ENCODE measurements around the gene SSBP4. TPM values are rescaled to one million over a fixed set of nuclear protein-coding genes. Genes with fewer than 3 reads are reported as not detected.

SSBP4 gene
- total and polyA plus RNA-seq, 9 of the 15 experiments (the other 6 are each of a cell fraction or from before 2014, with no cell fraction given): 1.1 to 189 (median 39.0) TPM

GRCh38 chr19:18386543-18387271, 32.5 kb upstream of the SSBP4 start (continued):
- TF ChIP-seq ZFP91 (CRISPR knock-in tag; IDR thresholded peaks at IDR 0.05): no peak
- no peak for TF ChIP-seq ZNF354B (CRISPR knock-in tag; IDR thresholded peaks at IDR 0.05)
- TF ChIP-seq PBX2 (CRISPR knock-in tag; IDR thresholded peaks at IDR 0.05; ENCODE audit: low read depth): no peak
- no peak for TF ChIP-seq PBX2 (tag; conservative IDR thresholded peaks at IDR 0.05; ENCODE audit: low read depth)
- no peak for TF ChIP-seq ZNF133 (CRISPR knock-in tag; IDR thresholded peaks at IDR 0.05)
- no peak for TF ChIP-seq EGR1 (conservative IDR thresholded peaks at IDR 0.05)
- no peak for TF ChIP-seq CTBP1 (IDR thresholded peaks at IDR 0.05; ENCODE audit: borderline replicate concordance)
- 0 out of 4 replicates have a peak, but pooled peaks of 1 of the 2 experiments have one; percentile 9 for TF ChIP-seq SRF (CRISPR knock-in tag; IDR thresholded peaks at IDR 0.05)
- peak; percentile 68; the same call in 1 of the 2 replicates for TF ChIP-seq E2F4 (CRISPR knock-in tag; IDR thresholded peaks at IDR 0.05; ENCODE audit: low read depth)
- TF ChIP-seq ZNF778 (CRISPR knock-in tag; IDR thresholded peaks at IDR 0.05): no peak
- no peak for TF ChIP-seq TCF7 (IDR thresholded peaks at IDR 0.05; ENCODE audit: borderline replicate concordance)
- no peak for TF ChIP-seq SP2 (IDR thresholded peaks at IDR 0.05; ENCODE audit: extremely low read depth, low read depth, low read length, poor library complexity, severe bottlenecking)
- TF ChIP-seq E2F5 (CRISPR knock-in tag; IDR thresholded peaks at IDR 0.05): 0 out of 2 replicates have a peak, but pooled peaks have one; percentile 37
- TF ChIP-seq PKNOX1 (IDR thresholded peaks at IDR 0.05): peak; percentile 28; the same call in 1 of the 2 replicates
- peak; percentile 84 for TF ChIP-seq POLR2AphosphoS2 (IDR thresholded peaks at IDR 0.05; ENCODE audit: low read length)

Measured in K562 (cell line).